Stimulated activated CD8-positive, alpha-beta memory T cell treated with anti-CD3 and anti-CD28 coated beads, Interleukin-15, amount 100 ng/mL, for 4 hours (primary cell): ENCODE measurements around the gene PIGO.

Experiments used
- DNase-seq, 2 donors: peaks; one replicate each; pipeline ENCODE4 v3.0.0-alpha.2; 2020; ENCODE audit warnings: low read depth in 2 of 2

Gene PIGO

DNA sequence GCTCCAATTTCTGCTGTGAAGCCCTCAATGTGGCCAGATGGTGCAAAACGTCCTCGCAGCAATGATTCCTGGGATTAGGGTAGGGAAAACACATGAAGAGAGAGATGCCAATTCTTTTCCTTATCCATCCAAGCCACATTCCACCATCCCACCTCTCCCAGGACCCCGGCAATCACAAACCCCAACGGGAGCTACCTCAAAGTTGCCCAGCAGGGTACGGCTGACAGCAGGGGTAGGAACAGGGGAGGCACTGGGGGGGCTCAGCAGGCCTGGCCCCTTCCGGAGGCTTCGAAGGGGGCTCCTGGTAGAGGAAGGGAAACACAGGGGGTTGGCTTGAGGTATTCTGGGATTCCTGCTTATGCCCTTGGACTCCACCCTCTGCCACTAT is 9.9 kb upstream of the PIGO start:
- no peak for DNase-seq

DNA sequence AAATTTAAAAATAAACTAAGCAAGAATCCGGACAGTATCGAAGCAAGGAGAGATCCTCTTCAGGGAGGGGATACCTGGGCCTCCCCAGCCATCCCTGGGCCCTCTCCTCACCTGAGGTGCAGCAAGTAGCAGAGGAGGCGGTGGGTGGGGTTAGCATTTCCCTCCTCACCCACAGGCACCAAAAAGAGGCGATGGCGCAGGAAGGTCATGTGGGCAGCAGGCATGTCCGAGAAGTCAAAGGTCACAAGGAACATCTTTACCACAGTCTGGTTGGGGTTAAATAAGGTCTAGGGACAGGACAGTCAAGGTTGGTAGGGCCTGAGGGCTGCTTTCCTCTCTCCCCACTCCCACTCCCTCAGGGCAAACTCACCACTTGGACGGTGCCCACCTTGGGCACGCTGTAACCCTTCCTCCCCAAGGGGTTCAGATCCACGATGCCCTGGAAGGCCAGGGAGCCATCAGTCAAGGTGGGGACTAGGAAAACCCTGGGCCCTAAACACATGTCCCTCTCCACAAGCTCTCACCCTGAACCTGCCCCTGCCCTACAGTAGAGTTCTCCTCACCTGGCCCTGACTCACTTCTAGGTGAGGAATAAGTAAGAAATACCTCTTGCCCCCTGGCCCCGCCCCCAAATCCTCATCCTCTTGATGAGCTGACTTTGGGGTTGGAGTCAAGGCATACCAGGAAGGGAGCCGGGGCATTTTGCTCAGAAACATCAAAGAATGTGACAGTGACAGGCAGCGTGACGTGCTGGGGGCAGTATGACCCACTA is 9.4 kb upstream of the PIGO start:
- no peak for DNase-seq

DNA sequence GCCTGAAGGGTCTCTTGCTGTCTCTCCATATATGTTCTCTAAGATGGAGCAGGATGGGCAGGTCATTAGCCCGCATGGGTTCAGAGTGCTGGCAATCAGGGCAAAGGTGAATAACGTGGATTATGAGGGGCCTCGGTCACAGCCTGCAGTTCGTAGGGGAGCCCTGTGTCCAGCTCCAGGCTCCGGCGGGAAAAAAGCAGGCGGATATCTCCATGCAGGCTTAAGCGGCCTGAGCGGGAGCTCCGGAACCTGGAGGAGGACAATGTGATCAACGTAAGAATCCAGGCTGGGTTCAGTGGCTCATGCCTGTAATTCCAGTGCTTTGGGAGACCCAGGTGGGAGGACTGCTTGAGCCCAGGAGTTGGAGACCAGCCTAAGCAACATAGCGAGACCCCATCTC is 8.7 kb upstream of the PIGO start:
- no peak for DNase-seq

DNA sequence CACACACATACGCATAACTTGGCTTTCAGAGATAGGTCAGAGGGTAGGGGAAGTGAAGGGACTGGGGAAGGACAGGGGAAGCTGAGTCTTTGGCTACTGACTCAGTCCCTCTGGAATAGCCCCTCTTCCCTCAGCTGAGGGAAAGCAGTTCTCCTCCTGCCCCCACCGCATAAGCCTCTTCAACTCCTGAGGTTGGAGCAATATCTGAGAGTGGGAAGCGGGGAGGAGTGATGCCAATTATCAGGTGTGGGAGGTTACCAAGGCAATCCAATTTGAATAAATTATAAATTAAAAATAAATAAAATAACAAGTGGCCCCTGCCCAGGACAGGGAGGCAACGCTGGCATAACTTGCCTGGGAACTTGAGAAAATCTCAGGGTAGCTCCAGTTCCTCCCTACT is 8.2 kb upstream of the PIGO start:
- DNase-seq = no peak

DNA sequence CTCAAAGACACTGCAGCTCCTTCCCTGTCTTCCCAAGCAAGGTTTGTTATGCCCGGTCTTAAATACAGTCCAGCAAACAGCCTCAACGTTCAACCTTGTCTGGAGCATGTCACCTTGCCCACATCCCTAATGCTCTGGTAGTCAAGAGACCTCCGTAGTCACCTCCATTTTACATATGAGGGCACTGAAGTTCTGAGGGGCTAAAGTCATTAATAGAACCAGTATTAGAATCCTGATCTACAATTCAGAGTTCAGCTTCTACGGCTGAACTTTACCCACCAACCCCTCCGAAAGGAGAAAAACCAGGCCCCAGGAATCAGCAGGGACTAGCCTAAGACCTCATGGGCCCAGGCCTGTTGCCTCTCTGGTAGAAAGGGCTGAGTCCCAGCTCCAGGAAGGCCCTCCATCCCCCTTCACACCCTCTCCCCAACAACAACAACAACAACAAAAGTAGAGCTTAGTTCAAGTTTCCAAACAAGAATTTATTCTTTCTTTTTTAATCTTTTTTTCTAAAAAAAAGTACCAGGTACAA is 7.3 kb upstream of the PIGO start:
- no peak for DNase-seq

DNA sequence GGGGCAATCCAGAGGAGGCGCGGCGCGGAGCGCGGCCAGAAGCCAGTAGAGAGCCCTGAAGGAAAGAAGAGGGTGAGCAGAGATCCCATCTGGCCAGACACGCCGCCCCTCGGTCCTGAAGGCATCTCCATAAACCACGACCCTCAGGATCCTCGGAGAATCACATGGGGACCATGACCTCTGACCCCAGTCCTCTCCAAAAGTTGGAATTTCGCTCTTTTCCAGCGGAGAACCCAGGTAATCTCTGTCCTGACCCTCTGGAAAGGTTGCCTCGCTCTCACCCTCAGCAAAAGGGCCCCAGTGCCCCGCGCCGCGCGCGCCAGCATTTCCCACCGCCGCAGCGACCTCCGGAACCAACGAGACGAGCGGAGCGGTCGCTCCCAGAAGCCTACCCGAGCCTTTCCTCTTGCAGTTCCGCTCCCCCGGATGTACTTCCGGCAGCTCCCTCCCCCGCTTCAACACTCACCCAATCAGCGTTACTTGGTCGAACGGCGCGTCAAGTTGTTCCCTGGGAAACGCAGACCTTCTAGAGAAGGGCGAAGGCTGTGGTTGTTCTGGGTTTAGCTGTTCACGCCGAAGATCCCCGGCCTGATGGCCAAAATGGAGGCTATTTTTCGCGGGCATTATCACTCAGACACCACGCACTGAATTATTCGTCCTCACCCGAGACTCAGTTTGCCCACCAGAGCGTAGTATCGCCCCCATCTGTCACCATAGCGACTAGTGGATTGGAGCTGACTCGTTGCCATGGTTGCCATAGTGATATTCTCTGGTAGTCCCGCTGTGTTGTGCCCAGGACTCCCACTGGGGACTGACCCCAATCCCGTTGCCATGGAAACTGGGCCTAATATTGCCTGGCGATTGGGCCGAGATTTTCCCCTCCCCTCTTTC is 6.6 kb upstream of the PIGO start, which contains the start of gene STOML2:
Gene STOML2 (minus strand): TSS at position 363 of the 891 bp plus-strand sequence. CDS start 37 bp downstream, at position 326.
- DNase-seq = peak; percentile 83 to 90

DNA sequence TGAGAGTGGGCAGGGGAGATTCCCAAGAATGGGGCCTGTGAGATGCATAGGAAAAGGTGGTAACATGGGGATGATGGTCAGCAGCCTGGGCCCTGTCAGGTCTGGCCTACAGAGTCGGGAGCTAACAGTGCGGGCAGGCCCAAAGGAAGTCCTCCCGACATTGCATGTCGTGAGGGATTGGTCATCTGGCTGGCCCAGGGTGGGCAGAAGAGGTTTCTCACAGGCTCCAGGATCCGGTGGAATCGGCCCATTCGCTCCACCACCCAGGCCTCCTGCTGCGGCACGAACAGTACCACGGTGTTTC is 6.0 kb upstream of the PIGO start:
- DNase-seq = no peak

DNA sequence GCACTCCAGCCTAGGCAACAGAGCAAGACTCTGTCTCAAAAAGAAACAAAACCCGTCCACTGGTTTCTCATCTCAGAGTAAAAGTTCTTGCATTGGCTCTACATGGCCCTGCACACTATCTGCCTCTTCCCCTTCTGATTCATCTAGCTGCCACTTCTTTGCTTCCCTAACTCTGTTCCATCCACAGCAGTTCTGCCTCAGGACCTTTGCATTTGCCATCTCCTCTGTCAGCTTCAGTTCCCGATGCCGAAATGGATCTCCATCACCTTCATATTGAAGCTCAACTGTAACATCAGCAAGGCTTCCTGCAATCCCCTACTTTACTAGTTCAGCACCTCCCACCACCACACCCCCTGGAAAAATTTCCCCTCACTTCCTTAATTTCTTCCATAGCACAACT is 1.2 kb upstream of the PIGO start:
- DNase-seq = no peak

DNA sequence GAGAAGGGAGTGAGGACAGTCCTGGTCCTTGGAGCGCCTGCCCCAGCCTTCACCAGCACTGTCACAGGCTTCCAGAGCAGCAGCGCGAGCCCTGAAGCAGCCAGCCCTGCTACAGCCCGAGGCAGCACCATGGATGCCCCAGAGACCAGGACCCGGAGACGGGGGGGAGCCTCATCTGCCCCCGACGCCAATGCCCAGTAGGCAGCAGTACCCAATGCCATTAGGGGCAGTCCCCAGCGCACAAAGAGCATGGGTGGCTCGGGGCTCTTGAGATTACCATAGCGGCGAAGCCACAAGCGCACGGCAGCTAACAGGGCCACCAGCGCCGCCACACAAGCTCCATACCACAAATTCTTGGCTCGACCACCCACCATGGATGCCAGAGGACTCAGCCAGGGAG is 4.9 kb downstream of the PIGO start:
- no peak for DNase-seq

DNA sequence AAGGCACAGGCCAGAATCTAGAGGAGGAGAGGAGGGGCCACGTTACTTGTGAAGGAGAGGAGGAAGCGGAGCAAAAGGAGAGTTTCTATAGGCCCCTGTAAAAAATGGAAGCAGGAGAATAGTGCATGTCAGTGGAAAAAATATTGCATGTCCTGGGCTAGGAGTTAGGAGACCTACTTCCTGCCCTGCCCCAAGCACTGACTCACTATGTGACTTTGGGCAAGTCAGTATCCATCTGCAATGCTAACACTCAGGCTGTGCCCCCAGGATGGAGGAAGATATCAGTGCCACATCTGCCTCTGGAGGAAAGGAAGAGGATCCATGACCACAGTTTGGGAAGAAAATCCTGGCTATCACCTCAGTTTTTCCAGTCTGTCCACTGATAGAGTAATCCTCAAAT is 7.0 kb downstream of the PIGO start:
- DNase-seq = no peak

DNA sequence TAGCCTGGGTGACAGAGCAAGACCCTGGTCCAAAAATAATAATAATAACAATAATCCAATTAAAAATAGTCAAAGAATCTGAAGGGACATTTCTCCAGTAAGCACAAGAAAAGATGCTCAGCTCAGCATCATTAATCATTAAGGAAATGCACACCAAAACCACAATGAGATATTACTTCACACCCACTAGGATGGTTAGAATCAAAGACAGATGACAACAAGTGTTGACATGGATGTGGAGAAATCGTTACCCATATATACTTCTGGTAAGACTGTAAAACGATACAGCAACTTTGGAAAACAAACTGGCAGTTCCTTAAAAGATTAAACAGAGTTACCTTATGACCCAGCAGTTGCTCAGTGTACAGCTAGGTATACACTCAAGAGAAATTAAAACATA is 11.3 kb downstream of the PIGO start:
- no peak for DNase-seq

DNA sequence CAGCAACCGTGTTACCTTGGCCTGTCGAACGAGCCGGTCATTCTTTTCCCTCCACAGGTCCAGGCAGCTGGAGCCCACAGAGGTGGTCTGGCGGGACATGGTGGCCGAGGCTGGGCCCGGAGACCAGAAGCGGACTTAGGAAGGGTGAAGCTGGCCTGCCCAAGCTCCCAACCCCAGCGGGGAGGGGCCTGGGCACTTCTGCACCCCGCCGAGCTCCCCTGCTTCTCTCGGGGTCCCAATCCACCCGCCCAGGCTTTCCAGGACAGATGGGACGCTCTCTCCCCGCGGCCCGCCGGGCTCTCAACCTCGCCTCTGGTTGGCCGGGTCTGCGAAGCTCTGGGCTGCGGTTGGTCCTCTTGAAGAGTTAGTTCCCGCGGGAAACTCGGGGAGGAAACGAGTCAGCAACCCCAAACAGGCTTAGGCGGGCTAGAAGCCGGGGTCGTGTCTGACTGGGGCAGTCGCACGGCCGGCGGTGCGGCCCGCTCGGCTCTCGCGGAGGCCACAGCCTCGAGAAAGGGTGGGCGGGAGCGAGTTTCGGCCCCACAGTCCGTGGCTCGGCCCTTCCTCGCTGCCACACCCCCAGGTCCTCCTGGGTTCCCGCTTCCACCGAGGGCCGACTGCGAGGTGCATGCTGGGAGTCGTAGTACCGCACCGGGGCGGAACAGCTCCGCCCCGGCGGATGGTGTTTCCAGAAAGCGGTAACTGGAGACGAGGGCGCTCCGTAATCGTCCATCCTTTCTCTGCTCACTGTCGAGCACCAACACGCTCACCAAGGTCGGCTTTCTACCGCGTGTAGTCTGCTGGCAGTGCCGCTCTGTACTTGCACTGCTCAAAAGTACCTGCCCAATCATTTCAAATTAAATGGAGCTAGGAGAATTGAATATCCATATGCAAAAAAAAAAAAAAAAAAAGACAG is 16.7 kb downstream of the PIGO start, which contains the start of gene FANCG:
Gene FANCG (minus strand): TSS at position 517 of the 916 bp plus-strand sequence. CDS start 418 bp downstream, at position 99.
- DNase-seq = peak; percentile 61

DNA sequence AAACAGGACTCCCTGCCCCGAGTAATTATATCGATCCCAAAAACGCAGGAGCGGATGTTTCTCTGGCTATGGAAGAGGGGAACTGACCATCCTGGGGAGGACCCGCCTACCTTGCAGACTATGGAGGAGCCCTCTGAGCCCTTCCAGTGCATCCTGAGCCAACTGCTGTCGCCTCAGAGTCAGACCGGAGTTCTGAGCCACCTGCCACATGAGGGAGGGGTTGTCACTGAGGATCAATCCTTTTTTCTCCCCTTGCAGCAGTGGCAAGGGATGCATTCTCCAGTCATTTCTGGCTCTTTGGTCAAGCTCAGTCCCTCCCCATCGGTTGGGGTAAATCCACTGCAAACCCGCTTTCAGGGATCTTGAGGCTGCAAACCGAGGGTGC is 17.4 kb downstream of the PIGO start:
- no peak for DNase-seq

DNA sequence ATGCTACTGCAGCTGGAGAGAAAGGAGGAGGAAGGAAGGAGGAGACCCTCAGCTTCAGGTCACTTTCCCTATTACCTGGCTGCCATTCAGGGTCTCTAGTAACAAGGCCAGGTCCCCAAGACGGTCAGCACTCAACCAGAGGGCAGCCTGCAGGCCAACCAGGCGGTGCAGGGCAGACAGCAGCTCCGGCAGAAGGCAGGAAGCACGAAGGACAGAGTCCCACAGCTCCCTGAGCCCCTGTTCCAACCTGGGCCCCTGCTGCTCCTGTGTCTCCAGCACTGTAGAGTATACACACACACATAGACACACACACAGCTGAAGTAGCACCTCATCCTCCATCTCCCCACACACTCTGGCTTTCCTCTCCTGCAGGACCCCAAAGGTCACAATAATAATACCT is 18.3 kb downstream of the PIGO start:
- DNase-seq = no peak

DNA sequence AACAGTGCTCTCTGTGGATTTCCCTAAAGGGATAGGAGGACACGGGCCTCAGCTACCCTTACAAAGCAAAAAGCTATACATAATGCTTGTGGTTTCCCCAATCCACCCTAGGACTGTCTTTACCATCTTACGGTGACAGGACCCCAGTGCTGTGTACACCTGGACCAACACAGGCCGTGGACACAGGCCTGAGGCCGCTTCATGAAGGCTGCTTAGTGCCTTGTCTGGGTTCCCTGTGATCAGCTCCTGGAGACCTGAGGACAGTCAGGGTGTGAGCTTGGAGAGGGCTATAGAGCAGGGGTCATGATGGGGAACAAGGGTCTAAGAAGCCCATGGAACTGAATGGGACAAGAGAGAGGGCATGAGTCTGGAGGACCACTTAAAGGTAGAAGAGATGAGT is 19.5 kb downstream of the PIGO start:
- DNase-seq = no peak

DNA sequence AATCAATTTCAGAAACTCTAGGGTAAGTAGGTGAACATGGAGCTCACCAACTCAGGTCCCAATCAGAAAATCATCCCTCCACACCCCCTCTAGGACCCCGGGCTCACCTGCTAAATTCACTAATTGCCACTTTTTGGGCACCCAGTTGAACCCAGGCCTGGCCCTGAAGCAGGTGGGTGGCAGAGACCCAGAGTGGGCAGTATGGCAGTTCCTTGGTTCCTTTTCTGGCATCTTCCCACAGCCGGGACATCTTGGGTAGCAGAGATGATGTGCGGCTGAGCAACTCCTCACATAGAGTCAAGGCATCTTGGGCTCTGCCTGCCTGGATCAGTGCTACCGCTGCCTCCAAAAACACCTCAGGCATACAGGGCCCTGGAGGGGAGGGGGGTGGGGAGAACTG is 21.0 kb downstream of the PIGO start:
- DNase-seq = no peak

DNA sequence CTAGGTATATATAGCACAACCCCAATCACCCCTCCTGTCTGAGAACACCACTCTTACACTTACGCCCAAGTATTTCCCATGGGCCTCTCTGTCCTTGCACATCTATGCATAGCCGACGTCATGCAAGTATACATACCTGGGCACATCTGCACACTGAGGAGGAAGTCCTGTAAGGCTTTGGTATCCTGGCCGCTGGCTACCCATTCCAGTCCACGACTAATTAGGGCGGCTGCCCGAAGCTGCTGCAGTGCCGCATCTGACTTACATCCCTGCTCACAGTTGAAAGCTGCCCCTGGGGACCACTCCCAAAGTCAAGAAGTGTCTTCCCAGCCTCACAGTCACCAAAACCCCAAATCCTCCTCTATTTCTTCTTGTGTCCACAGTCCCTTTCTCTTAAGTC is 21.6 kb downstream of the PIGO start:
- DNase-seq = no peak

DNA sequence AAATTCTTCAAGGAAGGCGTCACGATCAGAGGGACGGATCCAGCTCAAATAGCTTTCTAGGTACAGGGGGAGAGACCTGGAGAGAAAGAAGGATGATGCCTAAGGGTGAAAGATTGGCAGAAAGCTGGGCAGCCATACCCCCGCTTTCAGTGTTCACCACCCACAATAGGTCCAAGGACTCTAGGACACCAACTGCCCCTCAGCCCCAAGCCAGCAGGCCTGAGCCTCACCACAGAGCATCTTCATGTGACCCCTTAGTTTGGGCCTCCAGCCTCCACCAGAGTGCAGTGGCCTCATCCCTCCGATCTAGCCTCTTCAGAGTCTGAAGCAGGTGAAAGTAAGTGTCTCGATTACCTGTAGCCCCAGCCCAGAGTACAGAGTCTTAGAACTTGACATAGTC is 22.2 kb downstream of the PIGO start:
- DNase-seq = no peak

DNA sequence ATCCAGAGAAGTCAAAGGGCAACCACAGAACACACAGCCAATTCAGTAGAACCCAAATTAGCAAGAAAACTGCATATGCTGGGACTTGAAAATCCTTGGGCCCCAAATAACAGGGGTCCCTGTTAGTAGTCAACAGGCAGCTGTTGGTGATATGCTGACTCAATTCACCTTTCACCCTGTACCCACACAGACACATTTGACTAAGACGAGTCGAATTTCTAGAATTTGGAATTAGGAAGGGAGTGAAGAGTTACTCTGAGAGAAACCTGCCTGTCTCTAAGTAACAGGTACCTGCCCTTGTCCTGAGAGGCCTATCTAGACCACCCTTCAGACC is 23.1 kb downstream of the PIGO start:
- DNase-seq = no peak

DNA sequence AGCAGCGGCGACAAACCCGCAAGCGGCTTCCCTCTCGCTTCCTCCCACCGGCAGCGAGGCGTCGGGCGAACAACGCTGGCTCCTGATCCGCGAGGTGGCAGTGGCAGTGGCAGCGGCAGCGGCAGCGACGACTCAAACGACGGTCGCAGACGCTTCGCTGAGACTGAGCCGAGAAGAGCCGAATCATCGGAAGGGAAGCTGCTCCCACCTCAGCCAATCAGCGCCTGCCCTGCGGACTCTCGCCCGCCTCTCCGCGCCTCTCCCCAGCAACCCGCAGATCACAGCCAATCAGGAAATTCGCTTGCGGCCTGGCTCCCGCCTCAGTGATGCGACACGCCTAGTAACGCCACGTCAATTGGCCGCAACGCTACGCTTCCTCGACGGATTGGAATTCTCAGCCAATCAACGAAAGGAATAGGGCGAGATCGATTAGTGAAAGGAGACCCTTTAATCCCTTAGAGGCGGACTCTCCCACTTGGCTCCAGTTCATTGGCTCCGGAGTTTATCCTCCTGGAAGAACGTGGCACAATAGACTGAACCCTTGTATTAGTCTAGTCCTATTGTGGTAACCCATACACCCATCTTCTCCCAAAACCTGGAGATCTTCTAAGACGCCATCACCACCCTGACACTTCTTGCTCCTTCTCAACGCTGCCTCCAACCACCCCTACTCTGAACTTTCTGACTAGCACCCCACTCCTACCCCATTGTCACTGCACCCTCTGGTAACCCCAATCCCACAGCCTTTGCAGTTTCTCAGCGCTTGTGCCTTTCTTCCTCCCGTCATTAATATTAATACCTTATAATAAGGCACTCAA is 23.7 kb downstream of the PIGO start, which contains the start of gene VCP:
Gene VCP (minus strand): TSS at position 165 of the 818 bp plus-strand sequence. CDS start 272 bp downstream, outside the sequence.
- peak; percentile 95 for DNase-seq
